Measurements from ENCODE around the gene OTOG. TPM values are rescaled to one million over a fixed set of nuclear protein-coding genes. Genes with fewer than 3 reads are reported as not detected.

OTOG gene
- total and polyA plus RNA-seq, 2 donors (not counting 3 experiments of a cell fraction or from before 2014, with no cell fraction given): not detected

DNA sequence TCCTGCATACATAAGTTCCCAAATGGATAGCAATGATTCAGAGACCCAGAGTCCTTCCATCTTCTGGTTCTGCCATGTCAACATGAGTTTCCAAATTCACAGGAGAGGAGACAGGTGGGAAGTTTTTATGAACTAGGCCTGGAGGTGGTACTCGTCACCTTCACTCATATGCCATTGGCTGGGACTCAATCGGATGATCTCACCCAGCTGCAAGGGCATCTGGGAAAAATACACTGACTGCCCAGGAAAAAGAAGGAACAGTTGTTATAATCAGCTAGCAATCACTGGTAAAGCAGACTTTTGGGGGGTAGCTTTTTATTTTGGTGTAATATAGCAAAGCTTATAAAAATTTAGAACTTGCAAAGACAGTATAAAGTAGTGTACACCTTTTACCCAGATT is 83.9 kb downstream of the OTOG start:
- no peak for FAIRE-seq
- no peak overlapping the region for H2AFZ ChIP-seq (ENCODE audit: low read depth, low read length)

More for the DNA sequence above, 83.9 kb downstream of the OTOG start:
- no TSS peak for BruUV-seq (replicated peaks)
- Histone ChIP-seq H3K9me3 (replicated peaks; ENCODE audit: control insufficient read depth, insufficient read depth, low read length) (no peaks in the 10 kb centered on the region), H3K4me1 (ENCODE audit: control insufficient read depth, extremely low read depth, insufficient read depth, low read length) (no peaks in the 10 kb centered on the region), H3K4me3 (replicated peaks in 1 of 3; ENCODE audit: insufficient read depth in 1 of 3, low read depth in 1 of 3, low read length in 3 of 3) (no peak overlapping the region), H3K27ac (ENCODE audit: insufficient read depth, low read depth, low read length) (no peak overlapping the region), H3K36me3 (ENCODE audit: control insufficient read depth in 2 of 2, extremely low read depth in 1 of 2, insufficient read depth in 2 of 2, low read length in 2 of 2) (no peaks in the 10 kb centered on the region), H4K20me1 (replicated peaks; ENCODE audit: control insufficient read depth, extremely low read depth, insufficient read depth, low read length) (no peaks in the 10 kb centered on the region), H3K4me2 (ENCODE audit: insufficient read depth, low read length) (no peak overlapping the region), H3K27me3 (ENCODE audit: control insufficient read depth in 2 of 2, insufficient read depth in 2 of 2, low read length in 2 of 2) (peaks cover 1 to 5% of the 10 kb centered on the region in 2 experiments), H3K9me1 (replicated peaks; ENCODE audit: control insufficient read depth, extremely low read depth, insufficient read depth, low read length) (no peaks in the 10 kb centered on the region), H3K79me2 (ENCODE audit: control insufficient read depth, insufficient read depth, low read length) (no peaks in the 10 kb centered on the region), H3K9ac (replicated peaks; ENCODE audit: extremely low read depth, insufficient read depth, low read length) (no peak overlapping the region)
- no peak for TF ChIP-seq POLR2AphosphoS5 (IDR thresholded peaks at IDR 0.05; ENCODE audit: insufficient read depth, low read depth, low read length)
- no peak for TF ChIP-seq JUN (IDR thresholded peaks at IDR 0.05; ENCODE audit: borderline replicate concordance, insufficient read depth, insufficient read length, low read depth)
- no peak for TF ChIP-seq EZH2 (IDR thresholded peaks at IDR 0.05; ENCODE audit: borderline replicate concordance, low read depth, low read length, severe bottlenecking)
- TF ChIP-seq GATA2 (IDR thresholded peaks at IDR 0.05; ENCODE audit: insufficient read depth, insufficient read length, low read depth, low read length): no peak
- no peak for TF ChIP-seq FOS (IDR thresholded peaks at IDR 0.05; ENCODE audit: borderline replicate concordance, insufficient read depth, low read length)
- TF ChIP-seq CTCF (IDR thresholded peaks at IDR 0.05; ENCODE audit: extremely low read depth in 1 of 2, insufficient read depth in 1 of 2, low read depth in 1 of 2, low read length in 2 of 2): no peak
- TF ChIP-seq MAX (IDR thresholded peaks at IDR 0.05; ENCODE audit: insufficient read depth, insufficient read length): no peak
- TF ChIP-seq MYC (IDR thresholded peaks at IDR 0.05; ENCODE audit: low read depth, low read length): no peak
- TF ChIP-seq POLR2A (IDR thresholded peaks at IDR 0.05; ENCODE audit: low read depth, low read length): no peak
- intact Hi-C loops (cut with micrococcal nuclease): no loop called here
- CTCF ChIA-PET: interaction anchor here (1.1 to 1.9 kb wide), 2 partner anchors 11 to 38 kb away, joined by 3 to 5 read pairs; no protein-coding TSS in a partner anchor
- POLR2A ChIA-PET: no interaction called here
- DNase-seq (ENCODE audit: low read depth, low spot score): no peak
- dilution Hi-C loops (cut with MboI; ENCODE audit: extremely low pct_ligation_motif_present, low sequenced_read_pairs): no loop called here

All from endothelial cell of umbilical vein (primary cell).